Stimulated activated CD8-positive, alpha-beta memory T cell treated with anti-CD3 and anti-CD28 coated beads, Interleukin-4, amount 100 ng/mL, for 48 hours (primary cell): Measurements from ENCODE around the gene TGFBI.

ENCODE experiments used
- DNase-seq: peaks from one replicate; pipeline ENCODE4 v3.0.0-alpha.2; 2020

The TGFBI gene

DNA sequence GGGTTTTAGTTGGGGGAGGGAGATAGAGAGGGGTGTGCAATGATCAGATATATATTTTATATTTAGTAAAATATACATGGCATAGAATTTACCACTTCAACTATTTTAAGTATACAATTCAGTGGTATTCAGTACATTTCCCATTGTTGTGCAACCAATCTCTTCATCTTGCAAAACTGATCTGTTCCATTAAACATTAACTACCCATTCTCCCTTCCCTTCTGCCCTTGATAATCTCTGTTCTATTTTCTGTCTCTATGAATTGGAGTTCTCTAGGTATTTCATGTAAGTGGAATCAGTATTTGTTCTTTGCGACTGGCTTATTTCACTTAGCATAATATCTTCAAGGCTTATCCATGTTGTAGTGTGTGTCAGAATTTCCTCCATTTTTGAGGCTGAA, 38.6 kb downstream of the TGFBI start:
- DNase-seq, result no peak

DNA sequence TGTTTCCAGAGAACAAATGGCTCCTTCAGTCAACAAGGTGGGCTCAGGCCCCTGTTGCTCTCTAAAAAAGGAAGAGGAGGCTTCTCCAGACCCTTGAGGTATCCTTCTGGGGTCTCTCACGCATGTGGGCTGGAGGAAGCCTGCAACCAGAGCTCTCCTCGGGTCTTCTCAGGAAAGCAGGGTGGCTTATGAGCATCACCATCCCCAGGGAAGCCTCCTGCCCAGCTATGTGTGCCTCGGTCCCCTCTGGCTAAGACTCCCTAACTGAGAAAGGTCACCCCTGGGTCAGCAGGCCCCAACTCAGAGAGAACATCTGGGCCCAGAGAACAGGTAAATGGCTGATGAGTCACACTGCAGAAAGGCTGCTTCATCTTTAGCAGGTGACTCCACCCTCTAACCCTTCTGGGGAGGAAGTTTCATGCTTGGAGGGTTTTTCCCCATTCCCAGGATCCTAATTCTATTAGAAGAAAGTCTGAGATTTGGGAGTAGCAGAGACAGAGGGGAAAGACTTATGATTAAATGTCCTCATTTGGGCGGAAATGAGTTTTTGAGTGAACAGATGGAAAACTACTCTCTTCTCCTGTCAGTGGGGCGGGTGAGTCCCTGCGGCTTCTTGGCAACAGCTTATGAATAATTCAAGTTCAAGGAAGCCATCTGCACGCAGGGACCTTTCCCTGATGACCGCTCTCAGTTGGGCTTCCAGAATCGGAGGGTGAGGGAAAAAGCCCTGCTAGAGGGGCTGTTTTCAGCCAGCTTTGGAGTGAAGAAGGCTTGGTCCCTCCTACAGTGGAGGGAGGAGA, 41.9 kb downstream of the TGFBI start:
- no peak for DNase-seq

DNA sequence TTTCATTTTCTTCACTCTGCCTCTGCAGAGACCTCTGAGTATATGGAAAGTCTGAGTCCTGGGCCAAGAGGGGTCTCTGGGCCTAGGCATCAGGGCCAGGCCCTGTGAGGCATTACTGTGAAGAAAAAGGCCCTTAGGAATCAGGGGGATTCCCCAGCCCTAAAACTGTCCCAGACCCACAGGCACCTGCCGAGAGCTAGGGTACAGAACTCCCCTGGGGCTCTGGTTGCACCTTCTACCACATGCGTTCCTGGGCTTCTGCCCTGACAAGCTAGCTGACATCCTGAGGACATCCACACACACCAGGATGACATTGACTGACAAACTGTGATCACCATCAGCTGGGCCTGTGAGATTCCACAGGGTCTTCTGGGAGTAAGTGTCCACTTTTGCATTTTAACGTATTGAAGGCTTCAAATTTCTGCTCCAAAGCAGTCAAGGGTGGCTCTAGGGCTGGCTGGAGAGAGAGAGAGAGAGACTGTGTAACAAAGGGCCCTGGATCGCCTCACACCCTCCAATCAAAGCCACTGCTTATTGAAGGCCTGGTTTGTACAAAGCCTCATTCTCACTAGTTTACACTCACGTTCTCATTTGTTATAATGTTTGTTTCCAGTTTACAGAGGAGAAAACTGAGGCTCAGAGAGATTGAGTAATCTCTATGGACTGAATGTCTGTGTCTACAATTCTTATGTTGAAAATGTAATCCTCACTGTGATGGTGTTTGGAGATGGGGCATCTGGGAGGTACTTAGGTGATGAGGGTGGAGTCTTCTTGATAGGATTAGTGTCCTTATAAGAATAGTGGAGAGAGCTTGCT, 45.1 kb downstream of the TGFBI start:
- DNase-seq, result no peak

DNA sequence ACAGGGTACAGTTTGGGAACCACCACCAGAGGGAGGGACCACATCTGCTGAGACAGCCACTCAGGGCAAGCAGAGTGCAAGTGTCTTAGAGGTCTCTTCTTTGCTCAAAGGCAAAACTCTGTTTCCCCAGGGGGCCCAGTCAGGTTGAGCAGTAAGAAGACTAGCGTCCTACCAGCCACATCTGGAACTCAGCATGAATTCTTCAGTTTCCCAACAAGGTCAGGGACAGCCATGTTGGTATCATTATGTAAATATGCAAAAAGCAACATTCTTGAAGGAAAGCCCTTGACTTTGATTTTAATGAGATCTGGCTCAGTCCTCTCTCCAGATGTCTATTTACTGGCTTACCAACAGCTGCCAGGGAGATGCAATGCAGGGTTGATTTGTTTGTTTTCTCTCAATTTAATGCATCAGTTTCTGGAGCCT, 46.7 kb downstream of the TGFBI start:
- no peak for DNase-seq

DNA sequence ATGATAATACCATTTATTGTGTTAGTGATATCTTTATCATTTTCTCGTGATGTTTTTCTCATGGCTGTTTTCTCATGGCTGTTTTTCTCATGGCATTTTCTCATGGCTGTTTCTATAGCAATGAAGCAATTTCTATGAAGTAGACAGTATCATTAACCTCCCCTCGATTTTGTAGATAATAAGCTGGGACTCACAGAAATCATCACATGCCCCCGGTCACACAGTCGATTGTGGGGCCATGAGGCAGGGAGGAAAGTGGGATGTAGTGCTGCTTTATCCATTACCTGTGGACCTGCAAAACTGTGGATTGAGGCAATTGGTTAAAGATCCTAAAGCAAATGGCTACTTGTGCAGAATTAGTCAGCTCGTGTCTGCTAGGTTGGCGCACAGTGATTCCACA, 47.3 kb downstream of the TGFBI start:
- no peak for DNase-seq

DNA sequence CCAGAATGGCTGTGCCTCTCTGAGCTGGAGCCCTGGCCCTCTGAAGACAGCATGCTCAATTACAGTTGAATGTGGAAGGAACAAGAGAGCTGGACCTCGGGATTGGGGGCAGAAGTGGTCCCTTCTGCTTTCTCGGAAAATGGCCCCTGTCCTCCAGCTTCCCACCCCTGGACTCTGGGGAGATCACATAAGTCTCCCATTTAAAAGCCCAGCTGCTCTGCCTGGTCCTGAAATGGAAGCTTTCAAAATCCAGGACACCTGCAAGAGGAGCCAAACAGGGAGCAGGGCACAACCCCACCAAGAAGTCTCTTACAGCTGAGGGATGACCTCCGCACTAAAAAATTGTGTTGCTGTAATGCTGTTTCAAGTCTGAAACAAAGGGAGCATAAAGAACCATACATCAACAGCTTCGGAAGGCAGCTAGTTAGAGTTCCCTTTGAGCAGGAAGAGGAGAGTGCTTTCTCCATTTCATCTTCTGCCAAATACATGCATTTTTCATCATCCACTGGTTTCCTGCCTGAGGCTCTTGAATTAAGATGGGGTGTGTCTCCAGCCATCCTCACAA, 48.2 kb downstream of the TGFBI start:
- no peak for DNase-seq

DNA sequence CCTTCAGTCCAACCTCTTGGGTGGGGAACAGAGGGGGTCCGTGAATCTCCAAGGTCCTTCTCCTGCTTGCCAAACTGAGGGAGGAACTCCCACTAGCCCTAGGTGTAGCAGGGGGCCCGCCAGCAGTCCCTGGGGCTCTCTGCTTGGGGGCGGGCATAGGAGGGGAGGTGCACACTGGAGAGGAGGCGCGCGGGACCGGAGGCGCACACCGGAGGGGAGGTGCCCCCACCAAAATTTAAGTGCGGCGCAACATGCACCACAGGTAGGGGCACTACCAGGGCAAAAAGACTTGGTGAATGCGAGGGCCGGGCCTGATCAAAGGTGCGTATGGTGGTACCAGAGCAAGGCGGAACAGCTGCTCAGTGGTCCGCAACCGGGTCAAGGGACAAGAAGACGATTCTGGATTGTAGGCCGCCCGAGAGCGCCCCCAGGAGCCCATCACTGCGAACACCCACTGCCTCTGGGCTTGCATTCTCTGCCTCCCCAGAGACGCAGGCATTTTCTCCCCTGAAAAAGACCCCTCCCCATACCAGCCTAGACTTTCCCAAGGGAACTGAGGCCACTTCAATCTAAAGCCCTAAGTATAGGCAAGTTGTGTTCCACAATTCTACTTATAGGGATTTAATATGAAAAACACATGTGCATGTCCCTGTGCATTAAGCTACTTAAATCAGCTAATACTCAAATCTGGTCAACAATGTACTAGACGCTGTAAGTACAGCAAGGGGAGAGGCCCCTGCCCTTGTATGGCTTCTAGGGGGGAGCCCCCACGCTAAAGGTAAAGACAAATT, 50.6 kb downstream of the TGFBI start:
- no peak for DNase-seq

DNA sequence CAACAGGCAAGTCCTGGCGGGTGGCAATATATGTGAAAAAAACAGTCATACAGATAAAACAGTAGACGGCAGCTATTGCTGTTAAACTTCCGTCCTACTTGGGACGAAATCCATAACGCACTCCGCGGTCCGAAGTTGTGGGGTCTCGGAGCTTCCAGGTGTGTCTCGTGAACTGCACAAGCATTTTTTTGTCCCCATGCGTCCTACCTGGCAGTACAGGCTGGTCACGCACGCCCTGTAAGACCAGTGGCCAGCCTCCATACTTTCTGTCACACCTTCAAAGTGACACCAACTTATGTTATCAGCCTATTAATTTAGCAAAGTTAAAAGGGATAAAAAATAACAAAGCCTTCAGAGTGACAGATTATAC, 51.3 kb downstream of the TGFBI start:
- no peak for DNase-seq

DNA sequence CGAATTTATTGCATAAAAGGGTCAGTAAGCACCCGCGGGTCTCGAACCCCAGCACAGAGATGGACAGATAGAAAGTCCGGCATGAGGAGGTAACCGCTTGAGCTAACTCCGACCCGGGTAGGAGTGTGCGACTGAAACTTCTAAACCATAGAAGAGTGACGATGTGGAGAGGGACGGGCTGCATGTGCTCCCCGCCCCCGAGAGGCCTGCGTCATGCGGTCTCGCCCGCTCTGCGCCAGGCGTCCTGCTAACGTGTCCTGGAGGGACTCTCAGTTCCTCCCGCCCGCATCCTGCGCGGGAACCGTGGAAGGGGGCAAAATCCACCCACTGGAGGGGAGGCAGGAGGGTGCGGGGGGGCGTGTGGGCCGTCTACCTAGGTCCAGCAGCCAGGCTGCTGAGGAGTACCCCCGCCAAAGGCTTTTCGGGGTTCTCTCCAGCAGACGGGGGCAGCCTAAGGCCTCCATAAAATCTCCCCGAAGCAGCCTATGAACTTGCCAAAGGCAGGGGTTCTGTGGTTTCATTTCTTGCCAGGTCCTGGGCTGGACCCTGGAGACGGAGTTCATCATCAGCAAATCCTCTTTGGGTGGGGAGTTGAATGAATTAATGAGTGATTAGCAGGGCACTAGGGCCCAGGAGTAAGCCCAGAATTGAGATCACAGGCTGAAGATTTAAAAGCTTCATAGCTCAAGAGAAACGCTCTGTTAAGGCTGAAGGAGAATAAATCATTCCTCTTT, 51.9 kb downstream of the TGFBI start:
- DNase-seq, result peak; percentile 83

DNA sequence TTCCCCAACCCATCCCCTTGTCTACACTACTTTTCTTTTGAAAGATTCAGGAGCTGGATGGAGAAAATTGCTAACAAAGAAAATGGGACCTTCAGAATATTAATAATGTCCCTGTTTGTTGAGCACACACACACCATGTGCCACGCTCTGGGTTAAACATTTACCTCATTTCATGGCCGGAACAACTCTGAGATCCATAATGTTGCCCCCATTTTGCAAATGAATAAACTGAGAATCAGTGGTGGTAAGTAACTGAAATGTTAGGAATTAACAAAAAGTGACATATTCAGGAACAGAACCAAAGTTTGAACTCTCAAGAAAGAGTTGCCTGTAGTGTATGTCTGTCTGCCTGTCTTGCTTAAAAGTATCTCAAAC, 52.4 kb downstream of the TGFBI start:
- DNase-seq, result no peak

DNA sequence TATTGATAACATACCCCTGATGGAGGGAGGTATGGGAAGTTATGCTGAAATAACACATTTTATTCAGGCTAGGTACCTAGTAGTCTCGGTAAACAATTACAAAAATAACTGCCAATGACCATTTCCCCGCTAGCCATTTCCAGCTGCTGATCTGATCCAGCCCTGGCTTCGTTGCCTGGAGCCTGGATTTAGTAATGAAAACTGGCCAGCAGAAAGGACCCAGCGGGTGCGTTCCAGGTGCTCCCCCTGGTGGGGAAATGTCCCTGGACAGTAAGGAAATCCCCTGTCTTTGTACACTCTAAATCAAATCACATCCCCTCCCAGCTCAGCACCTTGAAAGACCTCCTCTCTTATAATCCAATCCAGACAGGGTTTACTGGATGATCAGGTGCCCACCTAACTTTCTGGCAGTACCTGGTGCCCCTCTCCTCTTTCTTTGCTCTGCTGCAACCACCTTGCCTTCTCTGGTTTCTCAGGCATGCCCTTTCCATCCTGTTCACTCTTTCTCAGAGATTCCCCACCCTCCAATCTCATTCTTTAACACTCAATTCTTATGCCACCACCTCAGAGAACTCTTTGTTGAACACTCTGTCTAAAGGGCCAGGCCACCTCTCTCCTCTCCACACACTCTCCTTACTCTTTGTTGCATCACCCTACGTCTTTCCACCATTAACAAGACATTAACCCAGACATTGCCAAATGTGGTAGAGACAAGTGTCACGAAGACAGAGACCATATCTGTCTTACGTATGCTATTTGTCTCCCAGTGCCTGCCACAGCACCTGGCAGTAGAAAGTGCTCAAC, 53.8 kb downstream of the TGFBI start:
- DNase-seq, result peak; percentile 85

DNA sequence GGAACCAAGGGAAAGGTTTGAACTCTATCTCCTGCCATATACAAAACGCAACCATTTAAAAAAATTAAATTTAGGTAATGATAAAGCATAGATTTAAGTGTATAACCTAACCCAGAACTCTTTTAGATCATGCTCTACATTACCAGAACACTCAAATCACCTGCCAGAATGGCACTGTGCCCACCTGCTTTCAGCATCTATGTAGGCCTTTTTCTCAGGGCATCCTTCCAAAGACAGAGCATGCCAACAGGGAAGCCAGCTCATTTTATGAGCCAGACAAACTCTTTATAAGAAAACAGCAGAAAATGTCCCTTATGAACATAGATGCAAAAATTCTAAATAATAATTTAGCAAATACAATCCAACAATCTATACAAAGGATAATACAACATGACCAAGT, 55.9 kb downstream of the TGFBI start:
- no peak for DNase-seq

DNA sequence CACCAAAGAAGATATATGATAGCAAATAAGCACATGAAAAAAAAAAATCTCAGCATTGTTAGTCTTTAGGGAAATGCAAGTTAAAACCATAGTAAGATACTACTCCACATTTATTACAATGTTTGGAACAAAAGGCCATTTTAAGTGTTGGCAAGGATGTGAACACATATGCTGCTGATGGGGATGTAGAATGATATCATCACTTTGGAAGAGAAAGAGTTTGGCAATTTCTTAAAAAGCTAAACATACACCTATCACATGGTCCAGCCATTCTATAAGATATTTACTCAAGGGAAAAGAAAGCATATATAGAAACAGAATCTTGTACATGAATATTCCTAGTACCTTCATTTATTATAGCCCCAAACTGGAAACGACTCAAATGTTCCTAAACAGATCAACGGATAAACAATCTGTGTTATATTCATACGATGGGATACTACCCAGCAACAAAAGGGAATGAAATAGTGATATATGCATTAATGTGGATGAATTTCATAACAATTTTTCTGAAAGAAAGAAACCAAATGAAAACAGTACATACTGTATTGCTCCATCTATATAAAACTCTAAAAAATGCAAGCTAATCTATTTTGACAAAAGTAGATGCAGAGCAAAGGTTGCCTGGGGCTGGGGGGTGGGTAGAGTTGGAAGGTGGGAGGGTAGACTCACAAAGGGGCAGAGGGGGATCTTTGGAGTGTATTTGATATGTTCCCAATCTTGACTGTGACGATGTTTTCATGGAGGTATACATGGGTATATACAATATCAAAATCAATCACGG, 58.2 kb downstream of the TGFBI start:
- no peak for DNase-seq

DNA sequence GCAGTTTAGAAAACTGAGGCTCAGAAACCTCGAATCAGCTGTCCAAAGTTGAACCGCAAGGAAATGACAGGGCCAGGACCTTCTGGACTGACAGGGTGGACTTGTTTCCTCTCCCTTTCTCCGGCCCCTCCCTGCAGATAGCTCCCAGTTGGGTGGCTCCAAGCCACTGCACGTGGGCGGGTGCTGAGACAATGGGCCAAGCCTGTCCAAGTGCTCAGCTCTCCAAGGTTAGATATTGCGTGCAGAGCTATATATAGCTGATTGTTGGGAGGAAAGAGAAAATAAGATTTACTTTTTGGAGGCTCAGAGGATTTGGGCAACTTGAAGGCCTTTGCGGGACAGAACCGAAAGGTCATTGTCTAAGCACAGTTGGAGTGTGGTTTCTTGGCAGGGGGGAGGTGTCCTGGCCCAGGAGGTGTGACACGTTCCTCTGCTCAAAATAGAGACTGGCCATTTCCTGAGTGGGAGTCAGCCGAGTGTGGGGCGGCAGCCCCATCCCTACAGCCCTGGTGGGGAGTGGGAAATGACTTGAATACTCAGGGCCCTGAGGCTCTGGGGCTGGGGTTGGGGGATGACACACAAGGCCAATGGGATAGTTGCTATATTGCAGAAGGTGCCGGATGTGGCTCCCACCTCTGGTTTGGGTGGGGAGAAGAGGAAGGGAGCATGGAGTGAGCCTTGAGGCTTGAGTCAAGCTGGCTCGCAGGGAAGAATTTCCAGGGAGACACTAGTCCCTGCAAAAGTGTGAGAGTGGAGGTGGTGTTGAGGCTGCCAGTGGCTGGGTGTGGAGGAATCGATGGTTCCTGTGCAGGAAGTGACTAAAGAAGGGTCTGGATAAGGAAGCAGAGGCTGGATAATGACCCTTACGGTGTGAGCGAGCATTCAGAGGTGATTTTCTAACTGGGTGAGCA, 59.4 kb downstream of the TGFBI start:
- no peak for DNase-seq

DNA sequence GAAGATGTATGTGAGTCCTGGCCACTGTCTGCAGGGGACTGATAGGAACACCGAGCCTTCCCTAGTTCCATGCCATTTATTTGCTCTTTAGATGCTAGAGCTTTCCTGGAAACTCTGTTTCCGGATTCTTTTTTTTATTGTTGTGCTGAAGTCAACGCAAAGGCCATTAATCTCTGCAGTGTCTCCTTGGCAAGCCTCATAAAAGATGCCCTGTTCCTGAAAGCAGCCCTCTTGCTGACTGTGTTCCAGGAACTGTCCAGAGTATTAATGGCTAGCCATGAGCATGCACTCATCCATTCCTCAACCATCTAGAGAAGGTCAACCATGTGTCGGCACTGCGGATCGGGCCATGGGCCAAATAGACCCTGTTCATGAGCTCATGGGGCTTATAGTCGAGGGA, 61.0 kb downstream of the TGFBI start:
- no peak for DNase-seq

DNA sequence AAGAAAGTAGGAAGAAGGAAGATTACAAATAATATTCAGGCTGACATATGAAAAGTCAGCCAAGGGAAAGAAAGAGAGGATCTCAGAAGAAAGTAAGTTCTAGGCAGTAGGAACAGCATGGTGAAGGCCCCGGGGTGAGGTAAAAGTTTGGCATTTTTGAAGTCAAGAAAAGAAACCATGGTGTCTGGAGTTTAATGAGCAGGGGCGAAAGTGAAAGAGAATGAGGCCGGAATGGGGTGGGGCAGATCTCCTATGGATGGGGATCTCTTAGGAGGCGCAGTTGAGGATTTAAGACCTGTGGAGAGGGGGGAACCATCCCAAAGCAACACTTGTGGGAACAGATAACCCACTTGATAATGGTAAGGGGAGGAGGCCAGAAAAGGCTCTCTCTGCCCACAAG, 61.5 kb downstream of the TGFBI start:
- DNase-seq, result no peak

DNA sequence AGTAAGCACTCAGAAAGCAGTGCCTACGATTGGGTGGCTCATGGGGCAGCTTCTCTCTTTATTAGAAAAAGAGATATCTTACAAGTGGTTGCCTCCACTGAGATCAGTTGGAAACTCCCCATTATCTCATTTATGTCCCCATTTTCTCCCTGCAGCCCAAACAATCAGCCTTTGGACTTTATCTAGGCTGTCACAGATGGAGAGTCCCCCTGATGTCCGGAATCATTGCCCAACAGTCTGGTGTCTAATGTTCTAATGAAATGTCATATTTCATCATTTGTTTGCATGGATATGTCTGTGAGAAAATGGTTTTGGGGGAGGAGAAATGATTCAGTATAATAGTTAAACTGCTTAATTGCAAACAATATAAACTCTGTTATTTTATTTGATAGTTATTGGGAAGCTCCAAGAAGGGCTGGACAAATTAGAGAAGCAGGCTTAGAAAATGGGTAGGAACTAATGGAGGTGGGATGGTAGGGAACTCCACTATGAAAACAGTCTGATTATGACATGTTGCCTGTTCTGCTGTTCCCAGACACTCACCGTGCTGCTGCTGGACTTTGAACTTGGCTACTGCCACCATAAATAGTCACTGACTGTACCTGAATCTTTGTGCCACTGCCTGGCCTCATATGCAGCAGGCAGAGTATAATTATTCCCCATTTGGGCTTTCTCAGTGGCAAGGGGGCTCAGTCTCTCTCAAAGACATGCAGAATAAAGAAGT, 65.6 kb downstream of the TGFBI start:
- DNase-seq, result no peak

DNA sequence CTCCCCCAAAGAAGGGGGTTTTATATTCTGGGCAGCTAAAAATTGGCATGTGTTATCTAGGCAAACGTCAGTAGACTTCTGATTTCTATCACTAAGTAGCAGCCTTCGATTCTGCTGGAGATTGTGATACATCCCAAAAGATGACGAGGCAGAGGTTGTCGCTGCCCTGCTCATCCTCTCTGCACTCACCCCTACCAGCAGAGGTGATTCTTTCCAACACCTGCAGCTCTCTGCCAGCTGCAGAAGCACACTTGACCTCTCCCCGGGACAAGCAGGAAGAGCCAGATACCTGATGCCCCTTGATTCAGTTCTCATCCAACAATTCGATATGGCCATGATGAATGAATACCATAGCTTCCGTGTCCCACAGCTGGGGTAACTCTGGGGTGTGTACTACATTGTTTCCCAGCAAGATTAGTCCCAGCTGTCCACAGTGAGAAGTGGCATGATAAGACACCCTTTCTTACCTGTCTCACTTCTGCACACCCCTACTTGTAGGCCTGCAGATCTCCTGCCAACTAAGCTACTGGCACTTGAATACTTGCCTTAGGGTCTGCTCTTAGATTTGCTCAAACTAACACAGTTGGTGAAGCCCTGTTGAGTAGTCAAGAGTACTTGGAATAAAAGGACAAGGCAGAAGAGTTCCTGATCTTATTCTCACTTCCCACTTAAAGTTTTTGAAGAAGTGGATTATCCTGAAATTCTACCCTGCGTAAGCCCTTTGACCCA, 66.3 kb downstream of the TGFBI start:
- no peak for DNase-seq
